Islet of Langerhans (tissue), 1 donor: Measurements from ENCODE around the gene CYP51A1.
"Not testable (repeated sequence)": the region's sequence is repeated elsewhere in the genome, so short reads cannot be mapped to it uniquely, and the experiment has no call there.

ENCODE experiments used
- FAIRE-seq: peaks from one replicate; lab custom pipeline; 2011; peaks lifted over from hg19 to GRCh38; lab: Jason Lieb, UNC

CYP51A1 gene

GRCh38 chr7:92134271-92135051 is at the start of gene CYP51A1:
TSS of gene CYP51A1 (minus strand) at chr7:92134477. CDS start at chr7:92134364, 113 bp downstream.
- FAIRE-seq, result no peak

GRCh38 chr7:92178928-92179924 is 44.9 kb upstream of the CYP51A1 start, which contains the start of gene LRRD1:
TSS of gene LRRD1 (minus strand) at chr7:92179142. CDS start at chr7:92165202, 13,940 bp downstream.
- no peak for FAIRE-seq

GRCh38 chr7:92177362-92177761 is 43.1 kb upstream of the CYP51A1 start:
- FAIRE-seq, result no peak

- FAIRE-seq, result not testable (repeated sequence)
These were observed 35.3 kb upstream of the CYP51A1 start for GRCh38 chr7:92169529-92169928.

GRCh38 chr7:92161271-92161670 is 27.0 kb upstream of the CYP51A1 start:
- no peak for FAIRE-seq

- FAIRE-seq, result no peak
These were observed 24.6 kb upstream of the CYP51A1 start for GRCh38 chr7:92158660-92159575.

GRCh38 chr7:92156990-92157389 is 22.7 kb upstream of the CYP51A1 start:
- no peak for FAIRE-seq

- no peak for FAIRE-seq
These were observed 20.9 kb upstream of the CYP51A1 start for GRCh38 chr7:92155108-92155739.

- no peak for FAIRE-seq
These were observed 16.3 kb upstream of the CYP51A1 start for GRCh38 chr7:92150450-92151017.

- no peak for FAIRE-seq
These were observed 15.5 kb upstream of the CYP51A1 start for GRCh38 chr7:92149736-92150239.

GRCh38 chr7:92143192-92143880 is 9.1 kb upstream of the CYP51A1 start:
- FAIRE-seq, result not testable (repeated sequence)

GRCh38 chr7:92142791-92143190 is 8.5 kb upstream of the CYP51A1 start:
- not testable (repeated sequence) for FAIRE-seq

- FAIRE-seq, result no peak
These were observed 6.9 kb upstream of the CYP51A1 start for GRCh38 chr7:92141161-92141560.

- no peak for FAIRE-seq
These were observed 3.3 kb upstream of the CYP51A1 start for GRCh38 chr7:92137557-92137956.

- FAIRE-seq, result no peak
These were observed 994 bp upstream of the CYP51A1 start for GRCh38 chr7:92135052-92135889.

GRCh38 chr7:92133737-92134270 is 473 bp downstream of the CYP51A1 start:
- no peak for FAIRE-seq

GRCh38 chr7:92133133-92133736 is 1.0 kb downstream of the CYP51A1 start:
- no peak for FAIRE-seq

GRCh38 chr7:92131764-92132330 is 2.4 kb downstream of the CYP51A1 start:
- no peak for FAIRE-seq
